HG03457 (cell line): ENCODE measurements around the gene PPCDC.
"Not testable (repeated sequence)": the region's sequence is repeated elsewhere in the genome, so short reads cannot be mapped to it uniquely, and the experiment has no call there.

Experiments
- ATAC-seq: cut with Tn5 transposase; IDR thresholded peaks from one replicate; pipeline ENCODE4 v1.9.1; 2021; ENCODE audit warnings: moderate number of reproducible peaks; ENCODE audit not compliant: unreplicated experiment

The PPCDC gene

GRCh38 chr15:75065851-75066509, 42.6 kb downstream of the PPCDC start:
- no peak for ATAC-seq

- ATAC-seq = no peak
Measured at GRCh38 chr15:75067123-75067830, 43.9 kb downstream of the PPCDC start.

GRCh38 chr15:75068748-75069147, 45.4 kb downstream of the PPCDC start:
- no peak for ATAC-seq

DNA sequence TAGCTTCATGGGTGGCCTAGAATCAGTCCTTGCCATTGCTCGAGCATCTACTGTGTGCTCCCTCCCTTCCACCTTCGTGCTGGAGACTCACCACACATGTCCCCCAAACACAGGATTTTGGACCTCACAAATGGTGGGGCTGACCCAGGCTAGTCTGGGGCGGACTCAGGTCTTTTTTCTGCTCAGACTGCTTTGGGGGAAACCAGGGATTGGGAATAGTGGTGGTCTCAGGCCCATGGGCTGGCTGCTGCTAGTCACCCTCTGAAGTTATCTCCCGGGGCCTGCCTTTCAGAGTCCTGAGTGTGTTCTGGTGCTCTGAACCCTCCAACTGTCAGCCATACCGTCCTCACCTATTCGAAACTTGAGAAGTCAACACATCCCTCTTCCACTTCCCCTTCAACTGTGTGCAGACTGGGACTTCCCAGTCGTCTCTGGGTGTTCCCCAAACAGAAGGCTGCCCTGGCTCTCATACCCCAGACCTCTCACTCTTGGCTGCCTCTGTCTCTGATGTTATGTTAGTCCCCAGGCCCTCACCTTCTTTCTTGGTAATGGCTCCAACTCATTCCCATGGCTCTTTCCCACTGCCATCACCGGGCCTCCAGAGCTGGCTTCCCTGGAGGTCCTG, 46.0 kb downstream of the PPCDC start:
- no peak for ATAC-seq

GRCh38 chr15:75070674-75071073, 47.3 kb downstream of the PPCDC start:
- no peak for ATAC-seq

DNA sequence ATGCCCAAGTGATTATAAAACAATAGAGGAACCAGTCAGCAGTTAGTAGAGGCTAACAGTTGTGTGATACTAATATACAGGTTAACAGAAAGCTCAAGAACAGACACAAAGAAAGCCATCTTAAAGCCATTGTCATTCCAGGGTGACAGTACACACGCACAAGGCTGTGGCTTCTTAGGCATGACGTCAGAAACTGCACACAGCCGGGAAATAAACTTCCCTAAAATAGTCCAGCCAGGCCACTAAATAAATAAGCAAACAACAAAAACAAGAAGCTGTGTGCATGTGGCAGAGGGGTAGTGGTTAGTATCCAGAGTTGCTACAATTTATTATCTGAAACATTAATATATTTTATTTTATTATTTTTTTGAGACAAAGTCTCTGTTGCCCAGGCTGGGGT, 49.8 kb downstream of the PPCDC start:
- ATAC-seq = no peak

DNA sequence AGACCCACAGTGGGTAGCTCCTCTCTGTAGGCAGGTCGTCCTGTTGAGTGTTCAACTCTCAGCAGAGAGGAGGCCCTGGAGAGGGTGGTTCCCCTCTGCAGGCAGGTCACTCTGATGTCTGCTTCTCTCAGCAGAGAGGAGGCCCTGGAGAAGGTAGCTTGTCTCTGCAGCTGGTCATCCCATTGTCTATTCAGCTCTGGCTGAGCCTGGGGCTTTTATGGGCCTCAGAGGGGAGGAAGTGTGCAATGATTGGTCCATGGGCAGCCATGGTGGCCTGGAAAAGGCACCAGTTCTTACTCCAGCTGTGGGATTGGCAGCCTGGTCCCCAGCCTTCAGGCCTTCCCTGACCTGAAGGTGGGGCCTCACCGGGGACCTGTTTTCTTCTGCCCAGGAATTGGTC, 52.9 kb downstream of the PPCDC start:
- no peak for ATAC-seq

- ATAC-seq = not testable (repeated sequence)
Measured at GRCh38 chr15:75077551-75077961, 54.2 kb downstream of the PPCDC start.

DNA sequence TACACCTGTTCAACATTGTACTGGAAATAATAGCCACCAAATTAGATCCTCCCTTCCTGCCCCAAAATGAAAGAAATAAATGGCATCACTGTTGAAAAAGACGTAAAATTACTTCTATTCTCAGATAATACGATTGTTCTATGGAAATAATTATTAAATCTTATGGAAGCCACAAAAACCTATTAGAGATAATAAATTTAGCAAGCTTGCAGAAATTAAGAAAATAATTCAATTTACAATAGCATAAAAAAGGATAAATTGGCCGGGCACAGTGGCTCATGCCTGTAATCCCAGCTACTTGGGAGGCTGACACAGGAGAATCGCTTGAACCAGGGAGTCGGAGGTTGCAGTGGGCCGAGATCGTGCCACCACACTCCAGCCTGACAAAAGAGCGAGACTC, 57.8 kb downstream of the PPCDC start:
- no peak for ATAC-seq

GRCh38 chr15:75082689-75083088, 59.3 kb downstream of the PPCDC start:
- ATAC-seq = no peak

GRCh38 chr15:75085708-75086107, 62.3 kb downstream of the PPCDC start:
- ATAC-seq = not testable (repeated sequence)

GRCh38 chr15:75089456-75090387, 66.3 kb downstream of the PPCDC start:
- ATAC-seq = no peak

DNA sequence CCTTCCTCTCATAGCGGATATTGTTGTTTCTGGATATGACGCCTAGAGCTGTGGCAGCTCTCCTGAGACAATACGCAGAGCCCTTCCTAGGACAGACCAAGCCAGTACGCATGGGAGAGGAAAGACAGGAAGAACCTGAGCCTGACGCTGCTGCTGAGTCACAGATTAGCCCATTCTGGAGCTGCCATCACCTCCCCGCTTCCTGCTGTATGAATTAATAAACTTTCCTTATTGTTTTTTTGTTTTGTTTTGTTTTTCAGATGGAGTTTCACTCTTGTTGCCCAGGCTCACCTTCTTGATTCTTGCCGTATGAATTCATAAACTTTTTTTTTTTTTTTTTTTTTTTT, 67.0 kb downstream of the PPCDC start:
- ATAC-seq = no peak

DNA sequence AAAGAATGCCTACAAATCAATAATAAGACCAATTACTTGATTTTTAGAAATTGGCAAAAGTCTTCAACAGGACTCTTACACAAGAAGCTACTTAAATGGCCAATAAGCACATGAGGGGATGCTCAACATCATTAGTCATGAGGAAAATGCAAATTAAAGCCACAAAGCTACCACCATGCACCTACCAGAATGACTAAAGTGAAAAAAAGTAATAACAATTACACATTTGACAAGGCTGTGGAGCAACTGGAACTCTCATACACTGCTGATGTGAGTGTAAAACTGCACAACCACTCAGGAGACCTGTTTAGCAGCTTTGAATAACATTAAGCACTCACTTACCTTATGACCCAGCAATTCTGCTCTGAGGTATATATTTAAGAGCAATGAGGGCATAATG, 68.4 kb downstream of the PPCDC start:
- no peak for ATAC-seq

- ATAC-seq = not testable (repeated sequence)
Measured at GRCh38 chr15:75094961-75095478, 71.6 kb downstream of the PPCDC start.

DNA sequence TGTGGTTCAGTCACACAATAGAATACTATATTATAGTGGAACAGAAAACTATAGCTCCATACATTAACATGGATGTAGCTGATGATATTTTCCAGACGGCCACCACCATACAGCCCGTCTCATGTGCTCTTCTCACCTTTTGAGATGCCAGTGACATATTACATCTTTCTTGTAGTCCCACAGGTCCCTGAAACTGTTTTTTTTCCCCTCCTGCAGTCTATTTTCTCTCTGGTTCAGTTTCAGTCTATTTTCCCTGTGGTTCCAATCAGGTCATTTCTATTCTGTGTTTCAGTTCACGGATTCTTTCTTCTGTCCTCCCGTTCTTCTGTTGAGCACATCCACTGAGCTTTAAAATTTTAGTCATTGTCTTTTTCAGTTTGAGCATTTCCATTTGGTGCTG, 72.2 kb downstream of the PPCDC start:
- no peak for ATAC-seq

- ATAC-seq = no peak
Measured at GRCh38 chr15:75097939-75098338, 74.5 kb downstream of the PPCDC start.

DNA sequence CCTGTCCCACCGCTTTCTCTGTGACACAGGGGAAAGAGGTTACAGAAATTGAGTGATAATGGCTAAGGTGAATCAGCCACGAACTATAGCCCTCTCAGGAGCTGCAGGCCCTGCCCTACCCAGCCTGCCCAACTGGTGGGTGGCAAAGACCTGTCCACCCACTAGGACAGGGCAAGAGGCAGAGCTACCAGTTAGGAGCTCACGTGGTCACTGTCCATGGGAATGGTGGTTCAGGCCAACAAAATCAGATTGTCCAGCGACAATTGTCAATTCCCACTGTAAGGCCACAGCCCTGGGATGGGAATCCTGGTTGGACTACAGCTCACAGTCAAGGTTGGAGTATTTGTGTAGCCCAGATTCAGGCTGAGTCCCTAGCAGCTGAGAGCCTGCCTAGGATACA, 75.0 kb downstream of the PPCDC start:
- ATAC-seq = no peak
